ENCODE data around the gene GATAD2A. TPM values are rescaled to one million over a fixed set of nuclear protein-coding genes. Genes with fewer than 3 reads are reported as not detected.

The GATAD2A gene
- polyA plus RNA-seq, 1 experiment: 24.2 TPM

GRCh38 chr19:19554074-19555023 lies 148.9 kb downstream of the GATAD2A start:
- Histone ChIP-seq H3K4me3 (ENCODE audit: low read depth, low read length) (no peak overlapping the region), H3K36me3 (ENCODE audit: control insufficient read depth, insufficient read depth, low read length) (no peaks in the 10 kb centered on the region), H3K27me3 (ENCODE audit: control insufficient read depth, insufficient read depth, low read length) (no peaks in the 10 kb centered on the region)
- no peak for DNase-seq (ENCODE audit: low read depth)
- TF ChIP-seq, protein P1, sequence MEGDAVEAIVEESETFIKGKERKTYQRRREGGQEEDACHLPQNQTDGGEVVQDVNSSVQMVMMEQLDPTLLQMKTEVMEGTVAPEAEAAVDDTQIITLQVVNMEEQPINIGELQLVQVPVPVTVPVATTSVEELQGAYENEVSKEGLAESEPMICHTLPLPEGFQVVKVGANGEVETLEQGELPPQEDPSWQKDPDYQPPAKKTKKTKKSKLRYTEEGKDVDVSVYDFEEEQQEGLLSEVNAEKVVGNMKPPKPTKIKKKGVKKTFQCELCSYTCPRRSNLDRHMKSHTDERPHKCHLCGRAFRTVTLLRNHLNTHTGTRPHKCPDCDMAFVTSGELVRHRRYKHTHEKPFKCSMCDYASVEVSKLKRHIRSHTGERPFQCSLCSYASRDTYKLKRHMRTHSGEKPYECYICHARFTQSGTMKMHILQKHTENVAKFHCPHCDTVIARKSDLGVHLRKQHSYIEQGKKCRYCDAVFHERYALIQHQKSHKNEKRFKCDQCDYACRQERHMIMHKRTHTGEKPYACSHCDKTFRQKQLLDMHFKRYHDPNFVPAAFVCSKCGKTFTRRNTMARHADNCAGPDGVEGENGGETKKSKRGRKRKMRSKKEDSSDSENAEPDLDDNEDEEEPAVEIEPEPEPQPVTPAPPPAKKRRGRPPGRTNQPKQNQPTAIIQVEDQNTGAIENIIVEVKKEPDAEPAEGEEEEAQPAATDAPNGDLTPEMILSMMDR (IDR thresholded peaks at IDR 0.05; ENCODE audit: insufficient read depth, low read depth, low read length): peak; percentile 81
- ChIA-PET POLR2A (no interaction called here), CTCF (interaction anchor here (0.6 to 8.0 kb wide), 25 partner anchors 8 to 96 kb away, joined by 3 to 103 read pairs (median 5); partner anchors contain the start of genes CILP2, GMIP and YJEFN3)

- no peak overlapping the region for H3K4me3 ChIP-seq (ENCODE audit: low read depth, low read length)
- H3K36me3 ChIP-seq (ENCODE audit: control insufficient read depth, insufficient read depth, low read length): no peaks in the 10 kb centered on the region
- H3K27me3 ChIP-seq (ENCODE audit: control insufficient read depth, insufficient read depth, low read length): no peaks in the 10 kb centered on the region
- ChIA-PET POLR2A (no interaction called here), CTCF (interaction anchor here (0.9 to 1.2 kb wide), 2 partner anchors 26 to 86 kb away, joined by 3 to 4 read pairs; no protein-coding TSS in a partner anchor)
- TF ChIP-seq, protein P1 (IDR thresholded peaks at IDR 0.05; ENCODE audit: insufficient read depth, low read depth, low read length): no peak
- DNase-seq (ENCODE audit: low read depth): no peak
Observed at GRCh38 chr19:19558055-19558454, 152.6 kb downstream of the GATAD2A start.

Small RNAs within 50 kb of the gene (small RNA-seq; reads per million reads assigned to genes)
- gene MIR640 (ENCODE audit: insufficient read length, low read depth, low replicate concordance): not detected

Other genes starting within 250 kb of the GATAD2A start
- 0.10 and 0.39 TPM in 2 replicates for gene MEF2B, start 235.4 kb upstream of the GATAD2A start, polyA plus RNA-seq (2011; rRNA removed)
- 23.2 and 27.5 TPM in 2 replicates for gene BORCS8, start 213.5 kb upstream of the GATAD2A start, polyA plus RNA-seq (2011; rRNA removed)
- gene RFXANK, start 213.4 kb upstream of the GATAD2A start, polyA plus RNA-seq (2011; rRNA removed): 61.6 and 72.5 TPM in 2 replicates
- 10.0 and 12.1 TPM in 2 replicates for gene NR2C2AP, start 202.3 kb upstream of the GATAD2A start, polyA plus RNA-seq (2011; rRNA removed)
- not detected in 2 replicates for gene NCAN, start 193.7 kb upstream of the GATAD2A start, polyA plus RNA-seq (2011; rRNA removed)
- gene TM6SF2, start 132.4 kb upstream of the GATAD2A start, polyA plus RNA-seq (2011; rRNA removed): 3.1 and 5.6 TPM in 2 replicates
- 28.9 and 34.1 TPM in 2 replicates for gene SUGP1, start 85.2 kb upstream of the GATAD2A start, polyA plus RNA-seq (2011; rRNA removed)
- 16.0 and 25.9 TPM in 2 replicates for gene MAU2, start 84.8 kb upstream of the GATAD2A start, polyA plus RNA-seq (2011; rRNA removed)
- 0.98 and 1.7 TPM in 2 replicates for gene TSSK6, start 109.9 kb downstream of the GATAD2A start, polyA plus RNA-seq (2011; rRNA removed)
- gene NDUFA13, start 110.5 kb downstream of the GATAD2A start, polyA plus RNA-seq (2011; rRNA removed): 495 and 597 TPM in 2 replicates
- 0.94 and 1.1 TPM in 2 replicates for gene YJEFN3, start 123.2 kb downstream of the GATAD2A start, polyA plus RNA-seq (2011; rRNA removed)
- gene CILP2, start 132.6 kb downstream of the GATAD2A start, polyA plus RNA-seq (2011; rRNA removed): 0.39 and 0.77 TPM in 2 replicates
- 1.3 and 1.9 TPM in 2 replicates for gene PBX4, start 213.0 kb downstream of the GATAD2A start, polyA plus RNA-seq (2011; rRNA removed)
- 2.1 and 2.4 TPM in 2 replicates for gene LPAR2, start 222.5 kb downstream of the GATAD2A start, polyA plus RNA-seq (2011; rRNA removed)
- 3.8 and 4.4 TPM in 2 replicates for gene GMIP, start 238.0 kb downstream of the GATAD2A start, polyA plus RNA-seq (2011; rRNA removed)